ENCODE data around the gene PFN1. TPM values are rescaled to one million over a fixed set of nuclear protein-coding genes. Genes with fewer than 3 reads are reported as not detected.

PFN1 gene
- total and polyA plus RNA-seq, 8 donors, result 63.6 to 195 (median 138) TPM

GRCh38 chr17:4955091-4955490 lies 6.8 kb upstream of the PFN1 start:
- WGBS, 2 donors, result 93 to 95% methylated on average over 8 of the region's 8 CpGs

GRCh38 chr17:4953451-4953961 lies 5.2 kb upstream of the PFN1 start:
- no peaks in the 10 kb centered on the region for H3K36me3 ChIP-seq
- no peak overlapping the region for H3K4me3 ChIP-seq
- WGBS, 2 donors, result 73 to 74% methylated on average over 14 of the region's 14 CpGs
- no peak overlapping the region for H3K27ac ChIP-seq
- no peaks in the 10 kb centered on the region for H3K27me3 ChIP-seq
- DNase-seq (no peak), ATAC-seq (no peak), FAIRE-seq (no peak)
- no peaks in the 10 kb centered on the region for H3K9me3 ChIP-seq
- peaks cover 0 to 3% (median 0%) of the 10 kb centered on the region in 3 donors for H3K4me1 ChIP-seq
- intact Hi-C loops (cut with DNase I), result no loop called here
- TF ChIP-seq, protein P1, sequence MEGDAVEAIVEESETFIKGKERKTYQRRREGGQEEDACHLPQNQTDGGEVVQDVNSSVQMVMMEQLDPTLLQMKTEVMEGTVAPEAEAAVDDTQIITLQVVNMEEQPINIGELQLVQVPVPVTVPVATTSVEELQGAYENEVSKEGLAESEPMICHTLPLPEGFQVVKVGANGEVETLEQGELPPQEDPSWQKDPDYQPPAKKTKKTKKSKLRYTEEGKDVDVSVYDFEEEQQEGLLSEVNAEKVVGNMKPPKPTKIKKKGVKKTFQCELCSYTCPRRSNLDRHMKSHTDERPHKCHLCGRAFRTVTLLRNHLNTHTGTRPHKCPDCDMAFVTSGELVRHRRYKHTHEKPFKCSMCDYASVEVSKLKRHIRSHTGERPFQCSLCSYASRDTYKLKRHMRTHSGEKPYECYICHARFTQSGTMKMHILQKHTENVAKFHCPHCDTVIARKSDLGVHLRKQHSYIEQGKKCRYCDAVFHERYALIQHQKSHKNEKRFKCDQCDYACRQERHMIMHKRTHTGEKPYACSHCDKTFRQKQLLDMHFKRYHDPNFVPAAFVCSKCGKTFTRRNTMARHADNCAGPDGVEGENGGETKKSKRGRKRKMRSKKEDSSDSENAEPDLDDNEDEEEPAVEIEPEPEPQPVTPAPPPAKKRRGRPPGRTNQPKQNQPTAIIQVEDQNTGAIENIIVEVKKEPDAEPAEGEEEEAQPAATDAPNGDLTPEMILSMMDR (IDR thresholded peaks at IDR 0.05), result no peak

More at GRCh38 chr17:4955091-4955490, 6.8 kb upstream of the PFN1 start:
- TF ChIP-seq, protein P1 (IDR thresholded peaks at IDR 0.05), result no peak
- Histone ChIP-seq H3K4me3 (no peak overlapping the region), H3K27me3 (no peaks in the 10 kb centered on the region), H3K27ac (no peak overlapping the region), H3K4me1 (peaks cover 0 to 3% (median 0%) of the 10 kb centered on the region in 3 donors), H3K36me3 (peaks cover 5 to 13% (median 6%) of the 10 kb centered on the region in 3 donors), H3K9me3 (no peaks in the 10 kb centered on the region)
- FAIRE-seq (no peak), ATAC-seq (no peak), DNase-seq (peak in 2 of 6 donors; percentile 21 to 36)
- intact Hi-C loops (cut with DNase I), result no loop called here

GRCh38 chr17:4951486-4951885 lies 3.2 kb upstream of the PFN1 start:
- TF ChIP-seq, protein P1 (IDR thresholded peaks at IDR 0.05), result no peak
- Histone ChIP-seq H3K4me3 (no peak overlapping the region), H3K36me3 (no peaks in the 10 kb centered on the region), H3K27ac (no peak overlapping the region), H3K4me1 (peaks cover 0 to 5% (median 0%) of the 10 kb centered on the region in 3 donors), H3K9me3 (no peaks in the 10 kb centered on the region), H3K27me3 (no peaks in the 10 kb centered on the region)
- ATAC-seq (no peak), FAIRE-seq (no peak), DNase-seq (peak in 1 of 6 donors; percentile 13)
- intact Hi-C loops (cut with DNase I), result no loop called here
- WGBS, 2 donors, result 62 to 68% methylated on average over 3 of the region's 3 CpGs

- WGBS, 2 donors, result 56 to 60% methylated on average over 4 to 7 of the region's 7 CpGs
- intact Hi-C loops (cut with DNase I), result no loop called here
- TF ChIP-seq, protein P1 (IDR thresholded peaks at IDR 0.05), result no peak
- Histone ChIP-seq H3K27ac (peak within 1 kb of the TSS; percentile 88 to 99 (median 98)), H3K4me1 (peaks cover 0 to 12% (median 0%) of the 10 kb centered on the region in 3 donors), H3K36me3 (peaks cover 0 to 3% (median 0%) of the 10 kb centered on the region in 3 donors), H3K4me3 (peak within 1 kb of the TSS; percentile 94 to 100 (median 97)), H3K9me3 (no peaks in the 10 kb centered on the region), H3K27me3 (no peaks in the 10 kb centered on the region)
- no peak for ATAC-seq
- DNase-seq, result peak in 2 of 6 donors; percentile 44 to 74
- FAIRE-seq, result no peak
Observed at GRCh38 chr17:4950746-4951204, 2.4 kb upstream of the PFN1 start, which contains the start of gene ENO3. Gene ENO3, plus strand, starts transcription at chr17:4951119. Its CDS starts 711 bp downstream, at chr17:4951830.

Data from pancreas (tissue), 10 donors.